Stomach (tissue), 9 donors: Measurements from ENCODE around the gene SIGLEC11. TPM values are rescaled to one million over a fixed set of nuclear protein-coding genes. Genes with fewer than 3 reads are reported as not detected.

Source experiments
- DNase-seq, 2 donors: peaks; one replicate each; pipeline versions ENCODE4 v3.0.0 to v3.0.0-alpha.2; 2013 to 2019
- H3K27ac ChIP-seq, 5 donors: fragments of 200-600 bp in 4 of 5; sonication (generic) in 4 of 5; one replicate each; pipeline ENCODE4 v1.5.1; 2013 to 2019; ENCODE audit warnings: mild to moderate bottlenecking in 1 of 5, moderate library complexity in 1 of 5
- H3K27me3 ChIP-seq, 3 donors: fragments of 200-600 bp; sonication (generic); one replicate each; pipeline ENCODE4 v1.5.1; 2017 to 2019; ENCODE audit warnings: mixed run types in 1 of 3
- H3K36me3 ChIP-seq, 4 donors: fragments of 200-600 bp; sonication (generic); 1 replicate in 3 of 4; 2 replicates in 1 of 4; pipeline ENCODE4 v1.5.1; 2016 to 2019
- H3K4me1 ChIP-seq, 4 donors: fragments of 200-600 bp; sonication (generic); one replicate each; pipeline ENCODE4 v1.5.1; 2016 to 2019
- H3K4me3 ChIP-seq, 4 donors: fragments of 200-600 bp; sonication (generic) in 3 of 4; one replicate each; pipeline ENCODE4 v1.5.1; 2016 to 2019; ENCODE audit warnings: mild to moderate bottlenecking in 1 of 4
- H3K9me3 ChIP-seq, 4 donors: fragments of 200-600 bp; sonication (generic); one replicate each; pipeline ENCODE4 v1.5.1; 2016 to 2019
- CTCF ChIP-seq, 7 experiments: fragments of 450-650 bp in 4 of 7; fragments of 200-600 bp in 3 of 7; sonication (generic) in 3 of 7; IDR thresholded peaks; one replicate each; pipeline ENCODE4 v1.5.1; 2016 to 2019; ENCODE audit warnings: antibody characterized with exemption in 7 of 7, control low read depth in 2 of 7, mild to moderate bottlenecking in 1 of 7
- EP300 ChIP-seq: sonication (generic); formaldehyde crosslinking; IDR thresholded peaks from one replicate; pipeline ENCODE4 v1.6.1; 2017; ENCODE audit warnings: antibody characterized with exemption
- POLR2A ChIP-seq, 4 donors: fragments of 450-650 bp; IDR thresholded peaks; one replicate each; pipeline ENCODE4 v1.6.1; 2016; ENCODE audit warnings: antibody characterized with exemption in 4 of 4, control low read depth in 2 of 4, mild to moderate bottlenecking in 1 of 4, moderate library complexity in 1 of 4
- POLR2AphosphoS5 ChIP-seq, 3 donors: sonication (generic); formaldehyde crosslinking; IDR thresholded peaks; one replicate each; pipeline ENCODE4 v1.6.1; 2016; ENCODE audit warnings: antibody characterized with exemption in 3 of 3
- WGBS, 5 donors: extraction: QIAGEN DNeasy Blood & Tissue Kit in 3 of 5; methylation state at CpG; one replicate each; pipeline versions ENCODE4 v1.1.5 to v1.1.7; 2013 to 2018; 5-methylcytosine and 5-hydroxymethylcytosine counted together
- intact Hi-C: fragments of 100-400 bp; cut with DNase I; formaldehyde crosslinking; loops from one replicate; pipeline ENCODE4 v1.15.1; 2023; ENCODE audit warnings: low total_unique reads
- polyA plus RNA-seq, 3 donors: library from polyadenylated mRNA; stranded (reverse); fragments of 200-250 nt; gene quantifications; one replicate each; pipeline ENCODE4 v1.2.3, GENCODE V29; 2013
- total RNA-seq, 5 donors: library from RNA; depleted of rRNA; stranded (reverse); fragments of >200 nt; gene quantifications; one replicate each; pipeline versions ENCODE4 v1.1.0 to v1.2.3, GENCODE V29; 2014 to 2016
- donor health status: healthy with polysubstance abuse.
- donor health status: Bipolar disorder and iron deficiency.
- donor health status: healthy.

SIGLEC11 gene
- total and polyA plus RNA-seq, 8 donors, result 0.29 to 103 (median 34.6) TPM

GRCh38 chr19:49940482-49940791, 20.5 kb downstream of the SIGLEC11 start:
- H3K27ac ChIP-seq, result no peak overlapping the region

DNA sequence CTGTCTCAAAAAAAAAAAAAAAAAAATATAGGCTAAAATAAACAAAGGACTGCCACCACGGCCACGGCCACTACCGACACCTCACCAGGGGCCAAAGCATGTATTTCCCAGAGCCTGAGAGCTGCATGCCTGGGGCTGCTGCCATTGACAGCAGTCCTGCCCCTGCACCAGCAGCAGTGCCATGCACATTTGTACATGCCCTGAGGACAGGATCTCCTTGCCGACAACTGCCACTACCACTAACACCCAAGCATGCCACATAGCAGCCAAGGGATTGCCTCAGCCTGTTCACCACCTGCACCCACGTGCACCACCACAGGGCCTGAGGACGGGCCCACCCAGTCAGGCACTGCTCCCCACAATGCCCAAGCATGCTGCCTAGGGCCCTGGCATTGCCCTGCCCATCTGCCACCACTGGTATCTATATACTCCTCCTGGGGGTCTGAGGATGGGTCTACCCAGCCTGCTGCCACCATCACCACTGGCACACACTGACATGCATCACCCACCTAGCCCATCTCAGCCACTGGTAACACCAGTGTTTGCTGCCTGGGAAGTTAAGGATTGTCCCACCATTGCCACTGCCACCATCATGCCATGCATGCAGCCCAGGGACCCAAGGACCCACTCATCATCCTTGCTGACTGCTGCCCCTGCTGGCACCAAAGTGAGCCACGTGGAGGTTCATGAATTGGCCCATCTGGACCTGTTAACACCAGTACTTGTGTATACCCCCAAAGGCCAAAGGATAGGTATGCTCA, 21.1 kb downstream of the SIGLEC11 start:
- Histone ChIP-seq H3K4me3 (no peak overlapping the region), H3K36me3 (no peaks in the 10 kb centered on the region), H3K4me1 (peaks cover 4 to 12% (median 8%) of the 10 kb centered on the region in 4 donors), H3K27me3 (peaks cover 0 to 3% (median 0%) of the 10 kb centered on the region in 3 donors), H3K9me3 (no peaks in the 10 kb centered on the region), H3K27ac (no peak overlapping the region)
- no peak for DNase-seq
- TF ChIP-seq EP300 (no peak), POLR2AphosphoS5 (IDR thresholded peaks at IDR 0.05) (no peak), CTCF (IDR thresholded peaks at IDR 0.05) (no peak), POLR2A (IDR thresholded peaks at IDR 0.05) (no peak)
- intact Hi-C loops, result loop anchor here (2.0 kb wide), 1 partner anchor 43 kb away; no protein-coding TSS in a partner anchor
- WGBS, 5 donors, result 52 to 75% (median 61%) methylated on average over 7 of the region's 7 CpGs

More at GRCh38 chr19:49940482-49940791, 20.5 kb downstream of the SIGLEC11 start:
- intact Hi-C loops, result no loop called here
- no peaks in the 10 kb centered on the region for H3K9me3 ChIP-seq
- H3K4me1 ChIP-seq, result peaks cover 4 to 12% (median 8%) of the 10 kb centered on the region in 4 donors
- WGBS, 5 donors, result 83 to 95% (median 91%) methylated on average over 5 of the region's 5 CpGs
- peaks cover 0 to 3% (median 0%) of the 10 kb centered on the region in 3 donors for H3K27me3 ChIP-seq
- no peak overlapping the region for H3K4me3 ChIP-seq
- no peak for DNase-seq
- no peaks in the 10 kb centered on the region for H3K36me3 ChIP-seq
- TF ChIP-seq POLR2A (IDR thresholded peaks at IDR 0.05), result no peak
- no peak for TF ChIP-seq POLR2AphosphoS5 (IDR thresholded peaks at IDR 0.05)
- no peak for TF ChIP-seq CTCF (IDR thresholded peaks at IDR 0.05)

- TF ChIP-seq POLR2A (IDR thresholded peaks at IDR 0.05), result no peak
- no peak for TF ChIP-seq EP300
- TF ChIP-seq CTCF (IDR thresholded peaks at IDR 0.05), result no peak
- no peak for TF ChIP-seq POLR2AphosphoS5 (IDR thresholded peaks at IDR 0.05)
- intact Hi-C loops, result loop anchor here (2.0 kb wide), 1 partner anchor 44 kb away; no protein-coding TSS in a partner anchor
- DNase-seq, result no peak
- 66 to 78% (median 76%) methylated on average over 4 of the region's 4 CpGs for WGBS, 5 donors
- Histone ChIP-seq H3K4me1 (peaks cover 4 to 12% (median 8%) of the 10 kb centered on the region in 4 donors), H3K9me3 (no peaks in the 10 kb centered on the region), H3K27ac (no peak overlapping the region), H3K36me3 (no peaks in the 10 kb centered on the region), H3K27me3 (peaks cover 0 to 3% (median 0%) of the 10 kb centered on the region in 3 donors), H3K4me3 (no peak overlapping the region)
These were observed 22.3 kb downstream of the SIGLEC11 start for GRCh38 chr19:49938662-49939061.

DNA sequence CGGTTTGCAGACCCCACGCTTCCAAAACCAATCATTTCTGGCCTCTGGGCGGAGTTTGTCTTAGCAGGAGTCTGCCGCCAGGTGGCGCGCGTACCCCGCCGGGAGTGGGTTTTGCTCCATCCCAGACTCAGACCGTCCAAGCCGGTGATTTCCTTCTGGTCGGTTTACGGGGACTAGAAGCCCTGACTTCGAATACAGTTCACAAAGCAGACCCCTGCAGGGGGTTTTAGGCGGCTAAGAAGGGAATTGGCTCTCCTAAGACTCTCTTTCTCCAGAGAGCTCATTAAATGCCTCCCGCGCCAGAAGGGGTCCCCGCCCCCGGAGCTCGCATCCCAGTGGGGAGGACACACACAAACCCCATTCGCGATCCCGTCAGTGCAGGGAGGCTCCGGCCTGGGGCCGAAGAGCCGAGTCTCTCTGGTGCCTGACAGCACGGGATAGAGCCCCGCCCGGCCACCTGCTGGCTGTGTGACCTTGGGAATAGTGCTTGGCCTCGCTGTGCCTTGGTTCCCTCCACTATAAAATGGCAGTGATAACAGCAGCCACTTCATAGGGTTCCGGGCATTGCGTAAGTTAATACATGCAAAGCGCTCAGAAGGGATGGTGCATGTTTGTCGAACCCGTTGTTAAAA, 23.1 kb downstream of the SIGLEC11 start:
- Histone ChIP-seq H3K4me3 (peak overlapping the region in 3 of 4 donors; percentile 5 to 27 (median 18)), H3K36me3 (peaks cover 2 to 8% (median 6%) of the 10 kb centered on the region in 4 donors), H3K27ac (no peak overlapping the region)

More for the DNA sequence above, 23.1 kb downstream of the SIGLEC11 start:
- Histone ChIP-seq H3K4me1 (peaks cover 4 to 12% (median 8%) of the 10 kb centered on the region in 4 donors), H3K27me3 (peaks cover 0 to 3% (median 0%) of the 10 kb centered on the region in 3 donors), H3K9me3 (no peaks in the 10 kb centered on the region)
- intact Hi-C loops, result loop anchor here (2.0 kb wide), 1 partner anchor 45 kb away; no protein-coding TSS in a partner anchor
- no peak for TF ChIP-seq POLR2A (IDR thresholded peaks at IDR 0.05)
- peak in 2 of 3 donors; percentile 13 to 42 for TF ChIP-seq POLR2AphosphoS5 (IDR thresholded peaks at IDR 0.05)
- peak in 5 of 7 experiments; percentile 84 to 95 (median 92) for TF ChIP-seq CTCF (IDR thresholded peaks at IDR 0.05)
- no peak for TF ChIP-seq EP300
- peak; percentile 82 to 92 for DNase-seq
- 19 to 80% (median 20%) methylated on average over 1 to 35 of the region's 35 CpGs for WGBS, 5 donors
